Esophagus (tissue), 2 donors: ENCODE measurements around the gene CHIT1. TPM values are rescaled to one million over a fixed set of nuclear protein-coding genes. Genes with fewer than 3 reads are reported as not detected.
"Not testable (repeated sequence)": the region's sequence is repeated elsewhere in the genome, so short reads cannot be mapped to it uniquely, and the experiment has no call there.

ENCODE experiments used
- H3K27ac ChIP-seq, 2 donors: one replicate each; pipeline ENCODE4 v1.5.1; 2013; ENCODE audit warnings: low read depth in 2 of 2, mild to moderate bottlenecking in 2 of 2, inconsistent platforms in 1 of 2, low read length in 1 of 2, moderate library complexity in 1 of 2
- H3K27me3 ChIP-seq, 2 donors: one replicate each; pipeline ENCODE4 v1.6.1; 2013; ENCODE audit warnings: low read length in 2 of 2, control low read depth in 1 of 2, mild to moderate bottlenecking in 1 of 2; ENCODE audit not compliant: insufficient read depth in 2 of 2, control insufficient read depth in 1 of 2
- H3K36me3 ChIP-seq, 2 donors: one replicate each; pipeline ENCODE4 v1.6.1; 2013; ENCODE audit warnings: low read length in 1 of 2; ENCODE audit not compliant: control insufficient read depth in 2 of 2, insufficient read depth in 2 of 2
- H3K4me1 ChIP-seq, 2 donors: one replicate each; pipeline ENCODE4 v1.6.1; 2013; ENCODE audit warnings: low read length in 1 of 2; ENCODE audit not compliant: control insufficient read depth in 2 of 2, insufficient read depth in 2 of 2
- H3K4me3 ChIP-seq, 2 donors: one replicate each; pipeline ENCODE4 v1.5.1; 2013; ENCODE audit warnings: low read length in 2 of 2, mild to moderate bottlenecking in 2 of 2, low read depth in 1 of 2, moderate library complexity in 1 of 2
- H3K9me3 ChIP-seq, 2 donors: one replicate each; pipeline ENCODE4 v1.6.1; 2013; ENCODE audit warnings: mild to moderate bottlenecking in 2 of 2, low read depth in 1 of 2, low read length in 1 of 2, moderate library complexity in 1 of 2; ENCODE audit not compliant: control insufficient read depth in 2 of 2, insufficient read depth in 1 of 2
- WGBS, 2 donors: extraction: QIAGEN DNeasy Blood & Tissue Kit; methylation state at CpG; one replicate each; pipeline ENCODE4 v1.1.7; 2013; 5-methylcytosine and 5-hydroxymethylcytosine counted together
- polyA plus RNA-seq, 2 donors: library from polyadenylated mRNA; stranded (reverse); fragments of 200-250 nt; gene quantifications; one replicate each; pipeline ENCODE4 v1.2.3, GENCODE V29; 2013
- donor health status: healthy with polysubstance abuse.
- donor health status: Bipolar disorder and iron deficiency.

The CHIT1 gene
- polyA plus RNA-seq, 2 donors = 0.01 TPM; not detected in 1

GRCh38 chr1:203241708-203242107 is 12.2 kb upstream of the CHIT1 start:
- not testable (repeated sequence) for H3K4me1 ChIP-seq, H3K36me3 ChIP-seq, H3K9me3 ChIP-seq, H3K27ac ChIP-seq, H3K4me3 ChIP-seq, H3K27me3 ChIP-seq
- 81 to 83% methylated on average over 5 of the region's 5 CpGs for WGBS, 2 donors

GRCh38 chr1:203239526-203240305 is 10.2 kb upstream of the CHIT1 start:
- WGBS, 2 donors = 58 to 71% methylated on average over 5 of the region's 5 CpGs
- Histone ChIP-seq H3K9me3 (peaks cover 0 to 2% of the 10 kb centered on the region in 2 donors), H3K27me3 (no peaks in the 10 kb centered on the region), H3K36me3 (no peaks in the 10 kb centered on the region), H3K4me1 (no peaks in the 10 kb centered on the region), H3K27ac (no peak overlapping the region), H3K4me3 (no peak overlapping the region)

GRCh38 chr1:203239081-203239480 is 9.6 kb upstream of the CHIT1 start:
- Histone ChIP-seq H3K27me3 (no peaks in the 10 kb centered on the region), H3K4me3 (no peak overlapping the region), H3K4me1 (no peaks in the 10 kb centered on the region), H3K36me3 (no peaks in the 10 kb centered on the region), H3K9me3 (peaks cover 0 to 2% of the 10 kb centered on the region in 2 donors), H3K27ac (no peak overlapping the region)
- 73 to 77% methylated on average over 4 of the region's 4 CpGs for WGBS, 2 donors

GRCh38 chr1:203238535-203238934 is 9.1 kb upstream of the CHIT1 start:
- no peak overlapping the region for H3K4me3 ChIP-seq
- no peaks in the 10 kb centered on the region for H3K36me3 ChIP-seq
- H3K27me3 ChIP-seq = no peaks in the 10 kb centered on the region
- H3K9me3 ChIP-seq = peaks cover 0 to 2% of the 10 kb centered on the region in 2 donors
- no peak overlapping the region for H3K27ac ChIP-seq
- no peaks in the 10 kb centered on the region for H3K4me1 ChIP-seq

GRCh38 chr1:203234901-203235300 is 5.4 kb upstream of the CHIT1 start:
- H3K36me3 ChIP-seq, H3K27me3 ChIP-seq, H3K9me3 ChIP-seq, H3K27ac ChIP-seq, H3K4me3 ChIP-seq, H3K4me1 ChIP-seq: not testable (repeated sequence)
- 88 to 91% methylated on average over 7 of the region's 7 CpGs for WGBS, 2 donors

- 69 to 73% methylated on average over 4 of the region's 4 CpGs for WGBS, 2 donors
These were observed 803 bp downstream of the CHIT1 start for GRCh38 chr1:203228670-203229069.

DNA sequence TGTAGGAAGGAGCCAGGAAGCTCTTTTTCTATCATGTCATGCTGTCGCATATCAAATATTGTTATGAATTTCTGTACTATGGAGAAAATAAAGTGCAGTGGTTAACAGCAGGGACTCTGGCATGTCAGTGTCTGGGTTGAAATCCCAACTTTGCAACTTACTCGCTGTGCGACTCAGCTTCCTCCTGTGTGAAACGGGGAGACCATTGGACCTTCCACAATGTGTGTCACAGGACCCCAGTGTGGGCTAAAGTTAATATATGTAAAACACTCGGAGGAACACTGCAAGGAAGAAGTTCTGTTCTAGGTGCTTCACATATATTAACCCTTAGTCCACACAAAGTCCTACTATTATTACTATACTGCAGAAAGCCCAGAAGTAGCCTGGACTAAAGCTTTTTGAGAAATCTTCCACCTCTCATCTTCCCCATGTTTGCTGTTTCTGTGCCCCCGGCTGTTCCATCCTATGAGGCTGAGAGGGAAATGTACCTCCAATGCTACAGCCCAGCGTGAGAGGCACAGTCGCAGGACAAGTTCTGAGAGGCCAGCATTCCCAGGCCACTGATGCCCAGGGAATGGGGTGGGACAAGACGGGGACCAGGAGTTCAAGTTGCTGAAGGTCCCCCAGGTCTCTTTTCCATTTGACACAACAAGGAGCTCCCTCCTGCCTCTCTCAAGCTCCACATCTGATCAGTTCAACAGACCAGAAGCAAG is 1.9 kb downstream of the CHIT1 start:
- 84 to 87% methylated on average over 9 of the region's 9 CpGs for WGBS, 2 donors
- Histone ChIP-seq H3K36me3 (no peaks in the 10 kb centered on the region), H3K4me1 (no peaks in the 10 kb centered on the region), H3K27me3 (no peaks in the 10 kb centered on the region), H3K27ac (no peak overlapping the region), H3K9me3 (no peaks in the 10 kb centered on the region), H3K4me3 (no peak overlapping the region)

More at GRCh38 chr1:203228670-203229069, 803 bp downstream of the CHIT1 start:
- Histone ChIP-seq H3K36me3 (no peaks in the 10 kb centered on the region), H3K27me3 (no peaks in the 10 kb centered on the region), H3K9me3 (no peaks in the 10 kb centered on the region), H3K27ac (no peak overlapping the region), H3K4me1 (no peaks in the 10 kb centered on the region), H3K4me3 (no peak overlapping the region)

DNA sequence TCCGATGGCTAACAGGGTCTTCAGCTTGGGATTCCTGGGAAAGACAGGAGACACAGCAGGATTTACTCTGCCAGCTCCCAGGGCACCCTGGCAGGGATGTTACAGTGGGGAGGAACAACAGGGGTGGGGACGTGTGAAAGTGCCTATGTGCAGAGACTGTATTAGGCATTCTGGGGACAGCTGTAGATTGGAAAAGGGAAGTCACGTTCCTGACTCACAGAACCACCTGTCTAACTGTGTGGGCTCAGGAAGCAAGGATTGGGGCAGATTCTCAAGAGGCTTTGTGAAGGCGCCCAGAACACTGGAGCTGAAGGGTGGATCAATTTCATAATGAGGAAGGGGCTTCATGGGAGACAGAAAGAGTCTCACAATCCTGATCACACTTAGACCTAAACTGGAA is 4.4 kb downstream of the CHIT1 start:
- H3K27me3 ChIP-seq = no peaks in the 10 kb centered on the region
- no peaks in the 10 kb centered on the region for H3K4me1 ChIP-seq
- H3K36me3 ChIP-seq = no peaks in the 10 kb centered on the region
- no peak overlapping the region for H3K4me3 ChIP-seq
- no peak overlapping the region for H3K27ac ChIP-seq
- H3K9me3 ChIP-seq = no peaks in the 10 kb centered on the region
- WGBS, 2 donors = 58 to 61% methylated on average over 4 of the region's 4 CpGs

GRCh38 chr1:203223012-203223775 is 6.3 kb downstream of the CHIT1 start:
- no peaks in the 10 kb centered on the region for H3K9me3 ChIP-seq
- H3K27ac ChIP-seq = no peak overlapping the region
- no peak overlapping the region for H3K4me3 ChIP-seq
- WGBS, 2 donors = 81 to 87% methylated on average over 18 of the region's 18 CpGs
- no peaks in the 10 kb centered on the region for H3K27me3 ChIP-seq
- no peaks in the 10 kb centered on the region for H3K4me1 ChIP-seq
- no peaks in the 10 kb centered on the region for H3K36me3 ChIP-seq
